ENCODE data around the gene MRPS18A. TPM values are rescaled to one million over a fixed set of nuclear protein-coding genes. Genes with fewer than 3 reads are reported as not detected.

Gene MRPS18A
- total RNA-seq, result 10 to 100 TPM; 38.1 to 45.8 (median 43.9) TPM

DNA sequence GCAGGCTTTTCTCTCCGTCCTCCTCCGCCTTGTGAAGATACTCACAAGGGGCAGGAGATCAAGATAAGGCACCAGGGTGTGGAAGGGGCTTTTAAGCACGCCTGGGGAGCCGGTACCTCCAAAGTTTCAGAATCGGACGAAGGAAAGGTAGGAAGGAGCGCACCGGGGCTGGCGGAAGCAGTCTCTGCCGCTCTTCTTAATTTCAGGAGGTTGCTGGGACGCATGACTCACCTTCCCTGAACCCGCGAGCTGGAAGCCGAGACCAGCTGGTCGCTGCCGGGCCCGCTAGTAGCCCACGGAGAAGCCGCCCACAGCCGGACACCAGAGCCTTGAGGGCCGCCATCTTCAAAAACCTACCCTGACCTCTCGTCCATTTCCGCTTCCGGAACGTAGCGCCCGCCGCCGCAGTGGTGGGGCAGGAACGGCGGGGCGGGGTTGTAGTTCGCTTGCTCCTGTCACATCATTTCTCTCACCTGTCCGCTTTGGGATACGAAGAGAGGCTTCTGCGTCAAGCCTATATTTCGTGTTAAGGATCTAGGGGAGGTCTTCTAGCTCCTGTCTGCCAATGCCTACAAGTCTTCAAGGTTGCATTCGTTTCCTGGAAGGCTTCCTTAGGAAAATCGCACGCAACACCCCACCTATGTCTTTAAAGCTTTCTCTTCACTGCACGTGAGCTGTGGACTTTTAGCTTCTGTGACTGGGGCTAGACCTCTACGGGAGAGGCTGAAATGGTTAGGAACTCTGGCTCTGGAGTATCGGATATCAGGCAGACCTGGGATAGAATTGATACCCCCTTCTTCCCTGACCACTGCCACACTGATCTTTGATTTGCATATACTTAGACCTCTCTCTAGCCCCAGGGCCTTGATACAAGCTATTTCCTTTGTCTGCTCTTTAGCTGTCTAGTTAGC lies at the start of gene MRPS18A:
MRPS18A (minus strand) TSS at position 355 of the 911 bp plus-strand sequence; CDS start at position 343, 12 bp downstream.
- Histone ChIP-seq H3K36me3 (peaks cover 0 to 5% (median 0%) of the 10 kb centered on the region in 3 donors), H3K4me3 (peak within 1 kb of the TSS; percentile 79 to 94 (median 80)), H3K4me1 (peaks cover 0 to 47% (median 17%) of the 10 kb centered on the region in 4 donors), H3K27me3 (peaks cover 2 to 4% of the 10 kb centered on the region in 2 donors), H3K27ac (peak within 1 kb of the TSS; percentile 45 to 86 (median 68)), H3K9me3 (no peaks in the 10 kb centered on the region)
- WGBS, 2 donors, result 2% methylated on average over 43 of the region's 43 CpGs
- peak in 1 of 2 donors; percentile 55 for TF ChIP-seq POLR2A (IDR thresholded peaks at IDR 0.05)
- TF ChIP-seq EP300 (IDR thresholded peaks at IDR 0.05), result peak in 1 of 2 donors; percentile 85
- peak in 1 of 5 experiments; percentile 5 for TF ChIP-seq CTCF (IDR thresholded peaks at IDR 0.05)
- DNase-seq (ENCODE audit: low spot score in 2 of 2), result peak; percentile 62 to 75

- Histone ChIP-seq H3K27ac (no peak overlapping the region), H3K4me1 (peaks cover 0 to 15% (median 0%) of the 10 kb centered on the region in 4 donors), H3K4me3 (no peak overlapping the region), H3K36me3 (no peaks in the 10 kb centered on the region), H3K9me3 (no peaks in the 10 kb centered on the region), H3K27me3 (no peaks in the 10 kb centered on the region)
- TF ChIP-seq POLR2A (IDR thresholded peaks at IDR 0.05), result no peak
- no peak for TF ChIP-seq CTCF (IDR thresholded peaks at IDR 0.05)
- no peak for TF ChIP-seq EP300 (IDR thresholded peaks at IDR 0.05)
- DNase-seq (ENCODE audit: low spot score in 2 of 2), result no peak
- WGBS, 2 donors, result 74 to 79% methylated on average over 2 of the region's 2 CpGs
Measured at GRCh38 chr6:43736844-43737243, 49.3 kb upstream of the MRPS18A start.

DNA sequence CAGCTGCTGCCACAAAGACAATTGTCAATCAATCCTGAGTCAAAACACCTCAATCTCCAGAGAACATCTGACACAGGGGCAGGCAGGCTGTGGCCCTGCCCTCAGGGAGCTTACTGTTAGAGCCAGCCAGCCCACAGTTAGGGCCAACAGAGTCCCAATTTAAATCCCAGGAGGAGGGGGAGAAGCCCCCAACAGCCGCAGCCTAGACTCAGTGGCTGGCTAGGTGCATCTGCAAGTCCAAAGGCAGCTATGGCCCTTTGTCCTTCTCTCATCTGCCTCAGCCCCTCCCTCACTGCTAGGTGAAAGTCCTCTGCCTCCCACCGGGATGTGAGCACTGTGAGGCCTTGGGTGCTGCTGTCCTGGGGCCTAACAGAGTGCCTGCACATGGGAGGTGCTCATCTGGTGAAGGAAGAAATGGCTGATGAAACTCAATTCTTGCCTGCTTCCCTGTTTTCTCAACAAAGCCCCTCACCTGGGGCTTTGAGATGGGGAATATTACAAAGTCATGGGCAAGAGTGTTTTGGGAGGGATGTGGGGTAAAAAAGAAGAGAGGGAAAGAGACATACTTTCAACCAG lies 48.7 kb upstream of the MRPS18A start:
- H3K9me3 ChIP-seq, result peaks cover 0 to 5% (median 2%) of the 10 kb centered on the region in 4 donors
- TF ChIP-seq EP300 (IDR thresholded peaks at IDR 0.05) (no peak), CTCF (IDR thresholded peaks at IDR 0.05) (no peak), POLR2A (IDR thresholded peaks at IDR 0.05) (no peak)
- no peak for DNase-seq (ENCODE audit: low spot score in 2 of 2)
- WGBS, 2 donors, result 92% methylated on average over 2 of the region's 2 CpGs
- no peak overlapping the region for H3K4me3 ChIP-seq
- peaks cover 0 to 10% (median 0%) of the 10 kb centered on the region in 4 donors for H3K4me1 ChIP-seq
- H3K27me3 ChIP-seq, result no peaks in the 10 kb centered on the region
- H3K27ac ChIP-seq, result no peak overlapping the region
- no peaks in the 10 kb centered on the region for H3K36me3 ChIP-seq

DNA sequence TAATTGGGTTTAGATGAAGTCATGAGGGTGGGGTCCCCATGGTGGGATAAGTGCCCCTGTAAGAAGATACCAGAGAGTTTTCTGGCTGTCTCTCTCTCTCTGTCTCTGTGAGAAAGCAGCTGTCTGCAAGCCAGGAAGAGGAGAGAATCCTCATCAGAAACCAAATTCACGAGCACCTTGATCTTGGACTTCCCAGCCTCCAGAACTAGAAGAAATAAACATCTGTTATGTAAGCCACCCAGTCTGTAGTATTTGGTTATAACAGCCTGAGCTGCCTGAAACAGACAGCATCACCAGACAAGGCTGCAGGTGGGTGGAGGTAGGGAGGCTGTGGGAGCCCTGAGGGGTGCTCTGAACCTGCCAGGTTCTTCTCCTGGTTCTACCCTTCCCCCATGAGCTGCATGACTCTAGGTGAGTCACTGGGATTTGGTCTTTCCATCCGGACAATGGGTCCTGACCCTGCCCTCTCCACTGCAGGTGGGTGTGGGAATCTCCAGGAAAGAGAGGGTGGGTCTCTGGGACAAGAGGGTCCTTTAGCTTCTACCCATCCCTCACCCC lies 48.1 kb upstream of the MRPS18A start:
- WGBS, 2 donors, result 90 to 96% methylated on average over 2 of the region's 2 CpGs
- TF ChIP-seq CTCF (IDR thresholded peaks at IDR 0.05) (no peak), EP300 (IDR thresholded peaks at IDR 0.05) (no peak), POLR2A (IDR thresholded peaks at IDR 0.05) (no peak)
- Histone ChIP-seq H3K36me3 (no peaks in the 10 kb centered on the region), H3K4me3 (no peak overlapping the region), H3K9me3 (peaks cover 0 to 9% (median 5%) of the 10 kb centered on the region in 4 donors), H3K27me3 (no peaks in the 10 kb centered on the region), H3K4me1 (peaks cover 0 to 4% (median 0%) of the 10 kb centered on the region in 4 donors), H3K27ac (no peak overlapping the region)
- no peak for DNase-seq (ENCODE audit: low spot score in 2 of 2)

All from tibial nerve (tissue), 4 donors.